GM18508 (cell line): ENCODE results near the gene FAM168B.

Source experiments
- ATAC-seq: cut with Tn5 transposase; IDR thresholded peaks from one replicate; pipeline ENCODE4 v1.9.1; 2021; ENCODE audit warnings: moderate number of reproducible peaks; ENCODE audit not compliant: insufficient read depth, unreplicated experiment

Gene FAM168B

DNA sequence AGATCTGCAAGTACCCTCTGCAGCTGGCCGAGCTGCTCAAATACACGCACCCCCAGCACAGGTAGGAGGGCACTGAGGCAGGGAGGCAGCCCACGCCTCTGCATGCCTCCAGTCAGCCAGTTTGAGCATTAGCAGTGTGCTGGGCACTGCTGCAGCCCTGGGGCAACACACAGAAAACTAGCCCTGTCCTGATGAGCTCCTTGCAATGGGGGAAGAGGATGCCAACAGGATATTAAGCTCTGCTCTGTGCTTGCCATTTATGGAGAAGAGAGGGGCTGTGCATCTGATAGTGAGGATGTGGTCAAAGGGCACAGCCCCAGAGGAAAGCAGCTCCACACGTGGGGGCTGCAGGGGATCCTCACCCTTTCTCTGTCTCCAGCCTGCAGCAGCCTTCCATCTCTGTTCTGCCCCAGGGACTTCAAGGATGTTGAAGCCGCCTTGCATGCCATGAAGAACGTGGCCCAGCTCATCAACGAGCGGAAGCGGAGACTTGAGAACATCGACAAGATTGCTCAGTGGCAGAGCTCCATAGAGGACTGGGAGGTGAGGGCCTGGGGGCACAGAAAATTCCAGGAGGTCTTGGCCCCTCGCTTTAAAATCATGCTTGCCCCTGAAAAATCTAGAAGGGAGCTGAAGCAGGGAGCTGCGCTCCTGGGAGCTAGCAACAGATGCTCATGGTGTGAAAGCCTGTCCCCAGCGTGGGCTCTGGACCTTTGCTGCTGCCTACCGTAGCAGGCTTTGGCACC lies 51.7 kb downstream of the FAM168B start:
- ATAC-seq, result no peak

DNA sequence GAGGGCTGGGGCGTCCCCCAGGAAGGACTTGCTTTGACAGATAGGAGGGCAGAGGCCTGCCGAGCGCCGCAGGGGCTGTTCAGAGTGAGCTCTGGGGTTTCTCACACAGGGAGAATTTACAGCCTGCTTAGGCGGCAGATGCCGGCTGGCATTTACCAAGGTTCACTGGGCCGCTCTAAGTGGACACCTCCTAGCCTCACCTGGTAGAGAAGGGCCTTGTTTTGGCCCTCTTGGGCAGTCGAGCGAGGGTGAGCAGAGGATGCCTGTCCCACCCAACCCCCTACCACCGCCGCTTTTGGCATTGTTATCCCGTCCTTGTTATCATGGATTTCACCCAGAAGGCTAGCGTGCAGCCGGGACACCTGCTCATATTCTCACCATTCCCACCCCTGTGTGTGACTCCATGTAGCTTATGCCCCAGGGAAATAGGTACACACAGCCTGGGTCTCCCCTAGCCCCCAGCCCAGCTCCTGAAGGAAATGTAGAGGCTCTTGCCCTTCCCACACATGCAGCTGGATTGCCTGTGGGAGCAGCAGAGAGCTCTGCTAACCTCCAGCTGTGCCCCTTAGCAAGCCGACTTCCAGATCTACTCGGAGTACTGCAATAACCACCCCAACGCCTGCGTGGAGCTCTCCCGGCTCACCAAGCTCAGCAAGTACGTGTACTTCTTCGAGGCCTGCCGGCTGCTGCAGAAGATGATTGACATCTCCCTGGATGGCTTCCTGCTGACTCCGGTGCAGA lies 52.4 kb downstream of the FAM168B start:
- no peak for ATAC-seq

DNA sequence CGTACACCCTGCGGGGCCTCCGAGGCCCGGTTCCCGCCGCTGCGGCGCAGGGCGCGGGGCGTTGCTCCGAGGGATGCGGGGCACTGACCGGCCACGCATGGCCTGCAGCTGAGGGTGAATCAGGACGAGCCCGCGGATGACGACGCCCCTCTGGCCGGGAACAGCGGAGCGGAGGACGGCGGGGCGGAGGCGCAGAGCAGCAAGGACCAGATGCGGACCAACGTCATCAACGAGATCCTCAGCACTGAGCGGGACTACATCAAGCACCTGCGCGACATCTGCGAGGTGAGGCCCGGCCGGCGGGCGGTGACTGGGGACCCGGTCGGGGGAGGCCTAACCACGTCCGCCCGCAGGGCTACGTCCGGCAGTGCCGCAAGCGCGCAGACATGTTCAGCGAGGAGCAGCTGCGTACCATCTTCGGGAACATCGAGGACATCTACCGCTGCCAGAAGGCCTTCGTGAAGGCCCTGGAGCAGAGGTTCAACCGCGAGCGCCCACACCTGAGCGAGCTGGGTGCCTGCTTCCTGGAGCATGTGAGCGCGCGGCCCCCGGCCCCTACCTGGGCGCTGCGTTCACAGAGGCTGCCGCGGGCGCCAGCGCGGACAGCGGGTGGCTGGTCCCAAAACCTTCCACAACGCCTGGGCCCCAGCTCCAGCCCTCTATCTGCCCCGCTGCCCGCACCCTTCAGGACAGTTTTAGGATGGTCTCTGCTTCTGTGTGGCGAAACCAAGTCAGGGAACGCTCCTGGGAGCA lies 53.2 kb downstream of the FAM168B start:
- no peak for ATAC-seq

DNA sequence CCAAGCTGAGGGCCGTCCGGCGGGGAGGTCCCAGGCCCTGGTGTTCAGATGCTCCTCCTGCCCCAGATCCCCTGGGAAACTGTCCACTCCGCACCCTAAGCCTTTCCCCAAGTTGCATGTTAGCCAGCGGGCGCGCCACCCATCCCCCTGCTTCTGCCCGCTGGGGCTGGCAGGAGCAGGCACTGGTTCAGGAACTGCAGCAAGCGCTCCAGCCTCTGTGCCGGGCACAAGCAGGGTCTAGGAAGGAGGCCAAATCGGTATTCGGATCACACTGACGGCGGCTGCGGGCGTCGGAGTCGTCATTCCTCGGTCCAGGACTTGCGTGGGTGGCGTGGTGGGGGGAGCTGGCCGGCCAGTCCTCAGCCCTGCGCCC lies 53.7 kb downstream of the FAM168B start:
- ATAC-seq, result no peak

DNA sequence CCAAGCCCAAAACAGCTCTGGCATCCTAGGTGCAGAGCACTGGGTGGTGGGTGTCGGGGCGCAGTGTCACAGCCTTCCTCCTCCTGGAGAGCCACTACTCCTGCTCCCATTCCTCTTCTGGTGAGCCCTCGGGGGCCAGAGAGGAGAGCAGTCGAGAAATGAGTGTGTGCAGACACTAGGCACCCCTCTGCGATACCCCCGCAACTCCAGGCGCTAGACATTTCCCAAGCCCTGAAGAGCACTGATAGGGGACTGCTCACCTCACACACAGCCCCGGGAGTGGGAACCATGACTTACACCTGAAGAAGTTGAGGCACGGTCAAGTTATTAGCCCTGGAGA lies 54.2 kb downstream of the FAM168B start:
- ATAC-seq, result no peak

DNA sequence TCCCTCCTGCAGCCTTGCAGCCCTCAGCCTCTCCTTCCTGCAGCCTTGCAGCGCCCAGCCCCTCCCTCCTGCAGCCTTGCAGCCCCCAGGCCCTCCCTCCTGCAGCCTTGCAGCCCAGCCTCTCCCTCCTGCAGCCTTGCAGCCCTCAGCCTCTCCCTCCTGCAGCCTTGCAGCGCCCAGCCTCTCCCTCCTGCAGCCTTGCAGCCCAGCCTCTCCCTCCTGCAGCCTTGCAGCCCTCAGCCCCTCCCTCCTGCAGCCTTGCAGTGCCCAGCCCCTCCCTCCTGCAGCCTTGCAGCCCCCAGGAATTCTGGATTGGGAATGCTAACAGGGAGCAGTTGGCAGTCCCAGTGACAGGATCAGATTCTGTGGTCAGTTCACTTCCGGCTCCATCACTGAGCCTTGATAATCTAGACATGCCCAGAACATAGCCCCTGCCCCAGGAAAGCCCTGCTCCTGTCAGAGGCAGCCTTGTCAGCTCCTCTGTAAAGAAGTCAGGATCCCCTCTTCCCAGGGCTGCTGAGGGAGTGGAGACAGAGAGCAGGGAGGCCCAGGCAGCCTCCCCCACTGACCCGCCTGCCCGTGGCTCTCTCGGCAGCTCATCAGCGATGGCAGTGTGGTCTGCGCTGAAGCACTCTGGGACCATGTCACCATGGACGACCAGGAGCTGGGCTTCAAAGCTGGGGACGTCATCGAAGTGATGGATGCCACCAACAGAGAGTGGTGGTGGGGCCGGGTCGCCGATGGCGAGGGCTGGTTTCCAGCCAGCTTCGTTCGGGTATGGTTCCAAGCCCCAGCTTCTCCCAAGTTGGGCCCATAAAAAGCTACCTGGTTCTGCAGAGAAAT lies 54.8 kb downstream of the FAM168B start:
- ATAC-seq, result no peak

DNA sequence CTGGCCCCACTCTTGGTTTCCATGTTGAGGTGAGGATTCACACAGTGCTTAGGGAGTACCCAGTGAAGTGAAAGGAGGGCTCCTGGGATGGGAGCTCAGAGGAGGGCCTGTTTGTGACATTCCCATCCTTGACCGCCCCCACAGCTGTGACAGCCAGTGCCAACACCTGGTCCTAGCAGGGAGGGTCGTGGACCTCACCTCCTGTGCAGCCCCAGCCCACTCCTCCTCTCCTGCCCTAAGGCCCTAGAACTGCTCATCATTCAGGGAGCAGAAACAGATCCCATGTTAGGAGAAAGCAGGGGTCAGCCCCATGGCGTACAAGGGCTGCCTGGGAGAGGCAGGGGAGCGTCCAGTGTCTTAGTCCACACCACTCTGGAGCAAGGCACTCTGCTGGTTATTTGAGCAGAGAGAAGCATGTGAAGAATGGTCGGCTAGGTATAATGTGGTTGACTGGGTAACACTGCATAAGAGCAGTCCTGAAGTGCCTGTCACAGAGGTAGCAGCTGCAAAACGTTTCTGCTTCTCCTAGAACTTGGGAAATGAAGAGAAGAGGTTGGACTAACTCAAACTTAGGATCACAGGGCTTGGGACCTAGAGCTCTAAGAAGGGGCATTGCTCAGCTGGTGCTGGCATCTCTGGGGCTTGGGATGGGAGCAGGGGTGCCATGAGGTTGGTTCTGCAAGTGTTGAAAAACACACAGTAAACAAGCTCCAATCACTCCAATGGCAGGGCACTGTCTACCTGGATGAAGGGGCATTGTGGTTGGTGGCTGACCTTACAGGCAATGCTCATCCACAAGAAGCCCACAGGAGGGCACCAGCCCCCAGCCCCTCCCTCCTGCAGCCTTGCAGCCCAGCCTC lies 55.6 kb downstream of the FAM168B start:
- no peak for ATAC-seq

DNA sequence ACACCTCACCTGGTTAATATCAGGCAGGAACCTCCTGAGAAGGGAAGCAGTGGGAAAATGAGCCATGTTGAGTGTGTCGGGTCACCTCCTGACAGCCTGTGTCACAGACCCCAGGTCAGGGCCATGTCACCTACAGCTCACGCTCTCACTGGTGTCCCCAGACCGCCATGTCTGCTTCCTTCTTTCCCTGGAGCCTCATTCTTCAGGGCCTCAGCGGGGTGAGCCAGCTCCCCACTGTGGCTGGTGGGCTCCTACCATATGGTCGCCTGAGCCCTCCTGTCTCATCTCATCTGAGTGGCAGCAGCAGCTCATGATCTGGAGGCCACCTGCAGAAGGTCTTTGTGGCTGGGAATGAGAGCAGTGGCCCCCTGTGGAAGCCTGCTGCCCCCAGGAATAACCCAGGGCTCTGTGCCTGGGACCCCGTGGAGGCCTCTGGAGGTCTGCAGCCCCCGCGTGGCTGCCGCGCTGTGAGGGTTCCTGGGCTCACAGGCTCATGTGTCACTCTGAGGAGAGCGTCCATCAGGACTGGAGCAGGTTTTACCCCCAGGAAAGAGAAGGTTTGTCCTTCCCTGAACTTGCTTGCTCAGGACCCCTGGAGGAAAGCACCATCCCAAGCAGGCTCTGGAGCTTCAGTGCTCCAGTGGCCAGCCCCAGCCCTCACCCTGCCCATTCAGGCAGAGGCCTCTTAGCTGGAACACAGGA lies 56.4 kb downstream of the FAM168B start:
- no peak for ATAC-seq

DNA sequence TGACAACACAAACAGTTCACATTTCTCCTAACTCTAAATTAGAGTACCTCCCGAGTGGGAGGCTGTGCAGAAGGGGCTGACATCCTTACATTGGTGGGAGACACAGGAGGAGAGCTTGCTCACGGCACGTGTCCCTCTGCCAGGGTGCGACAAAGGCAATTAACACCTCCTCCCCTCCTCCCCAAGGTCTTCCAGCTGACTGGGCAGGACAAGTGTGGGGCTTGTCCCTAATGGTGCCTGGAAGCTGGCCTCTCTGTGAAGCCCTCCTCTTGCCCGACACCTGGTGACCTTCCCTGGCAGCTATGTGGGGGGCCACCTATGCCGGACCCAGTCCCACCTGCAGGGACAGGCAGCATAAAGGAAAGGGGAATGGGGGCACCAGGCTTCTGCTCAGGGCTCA lies 57.0 kb downstream of the FAM168B start:
- no peak for ATAC-seq

DNA sequence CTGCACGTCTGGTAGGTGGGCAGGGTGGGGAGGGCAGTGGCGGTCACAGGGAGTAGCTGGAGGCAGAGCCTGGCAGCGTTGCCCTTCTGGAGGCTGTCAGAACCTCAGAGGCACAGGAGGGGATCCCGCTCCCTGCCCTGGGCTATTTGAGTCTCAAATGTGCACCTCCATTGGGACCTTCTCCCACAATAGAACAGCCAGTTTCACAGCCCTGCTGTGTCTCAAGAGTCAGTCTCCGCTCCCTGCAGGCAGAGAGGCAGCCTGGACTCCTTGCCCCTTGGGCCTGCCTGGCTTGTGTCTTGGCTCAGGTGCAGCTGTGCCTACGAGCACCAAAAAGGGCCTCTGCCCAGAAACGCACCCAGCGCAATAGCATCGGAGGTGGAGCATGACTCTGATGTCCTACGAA lies 57.4 kb downstream of the FAM168B start:
- ATAC-seq, result no peak

DNA sequence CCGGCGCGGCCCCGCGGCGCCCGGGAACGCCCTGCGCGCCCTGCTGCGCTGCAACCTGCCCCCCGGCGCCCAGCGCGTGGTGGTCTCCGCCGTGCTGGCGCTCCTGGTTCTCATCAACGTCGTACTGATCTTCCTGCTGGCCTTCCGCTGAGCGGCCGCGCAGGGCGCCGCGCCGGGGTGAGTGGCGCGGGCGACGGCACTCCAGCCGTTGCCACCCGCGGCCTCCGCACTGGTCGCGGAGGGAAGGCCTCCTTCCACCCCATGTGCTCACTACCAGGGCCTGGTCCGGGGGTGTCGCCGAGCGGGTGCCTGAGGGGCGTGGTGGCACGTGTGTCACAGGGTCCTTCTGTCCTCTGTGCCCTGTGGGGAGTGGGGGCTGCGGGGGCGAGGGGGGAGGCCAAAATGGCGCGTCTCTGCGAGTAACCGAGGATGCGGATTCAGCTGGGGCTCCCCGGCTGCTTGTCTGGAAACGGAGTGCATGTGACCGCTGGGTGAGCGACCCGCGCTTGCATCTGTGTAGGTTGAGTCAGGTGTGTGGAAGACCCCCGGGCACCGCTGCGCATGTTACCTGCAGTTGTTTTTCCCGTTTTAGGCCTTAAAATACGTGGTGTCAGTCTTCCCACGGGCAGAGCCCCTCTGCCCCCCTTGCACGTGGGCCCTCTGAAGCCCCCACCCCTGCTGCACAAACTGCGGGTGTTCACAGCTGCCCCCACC lies 58.0 kb downstream of the FAM168B start:
- no peak for ATAC-seq

DNA sequence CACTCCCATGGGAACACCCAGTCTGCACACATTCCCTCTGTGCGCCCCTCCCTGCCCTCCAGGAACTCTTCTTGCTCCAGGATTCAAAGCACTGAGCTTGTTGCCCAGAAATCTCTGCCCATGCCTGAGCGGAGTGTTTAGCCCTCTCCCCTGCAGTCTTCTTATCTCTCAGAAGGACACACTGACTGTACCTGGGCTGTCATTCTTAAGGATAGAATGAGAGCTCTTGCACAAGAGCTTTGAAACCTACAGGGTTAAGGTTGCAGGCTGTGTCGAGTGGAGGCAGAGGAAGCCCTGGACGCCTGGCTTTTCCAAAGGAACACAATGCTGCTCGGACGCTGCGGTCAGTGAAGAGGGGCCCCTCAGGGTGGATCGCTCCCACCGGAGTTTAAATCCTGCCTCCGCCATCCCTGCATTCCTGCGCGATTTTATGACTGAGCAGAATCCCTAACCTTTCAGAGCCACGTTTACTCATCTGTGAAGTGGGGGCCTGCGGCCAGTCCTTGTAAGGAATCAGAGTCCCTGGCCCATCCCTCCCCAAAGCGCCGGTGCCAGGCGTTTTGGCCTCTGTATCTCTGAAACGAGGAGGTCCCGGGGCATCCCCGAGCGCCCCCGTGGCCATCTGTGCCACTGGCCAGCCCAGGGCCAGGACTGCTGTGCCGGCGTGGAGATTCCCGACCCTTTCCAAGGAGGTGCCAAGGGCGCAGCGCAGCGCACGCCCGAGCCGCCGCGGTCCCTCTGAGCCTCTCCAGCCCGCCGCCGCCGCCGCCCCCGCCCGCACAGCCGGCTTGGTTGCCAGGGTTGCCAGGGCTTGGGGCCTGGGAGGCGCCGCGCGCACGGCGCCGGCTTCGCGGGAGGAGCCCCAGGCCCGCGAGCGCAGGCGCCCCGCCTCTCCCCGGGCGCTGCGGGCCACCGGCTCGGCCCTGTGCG lies 58.9 kb downstream of the FAM168B start:
- ATAC-seq, result no peak

DNA sequence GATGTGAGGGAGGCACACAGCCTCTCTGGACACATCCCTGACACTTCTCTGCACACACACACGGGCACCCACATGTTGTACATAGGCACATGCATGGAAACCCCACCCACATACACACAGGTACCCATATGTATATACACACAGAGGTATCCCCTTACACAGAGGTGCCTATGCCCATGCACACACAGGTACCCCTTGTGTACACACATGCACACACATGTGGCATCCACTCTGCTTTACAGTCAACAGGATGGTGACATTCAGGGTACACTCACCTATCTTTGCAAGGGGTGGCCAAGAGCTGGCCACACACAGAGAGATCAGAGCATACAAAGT lies 59.5 kb downstream of the FAM168B start:
- ATAC-seq, result no peak

DNA sequence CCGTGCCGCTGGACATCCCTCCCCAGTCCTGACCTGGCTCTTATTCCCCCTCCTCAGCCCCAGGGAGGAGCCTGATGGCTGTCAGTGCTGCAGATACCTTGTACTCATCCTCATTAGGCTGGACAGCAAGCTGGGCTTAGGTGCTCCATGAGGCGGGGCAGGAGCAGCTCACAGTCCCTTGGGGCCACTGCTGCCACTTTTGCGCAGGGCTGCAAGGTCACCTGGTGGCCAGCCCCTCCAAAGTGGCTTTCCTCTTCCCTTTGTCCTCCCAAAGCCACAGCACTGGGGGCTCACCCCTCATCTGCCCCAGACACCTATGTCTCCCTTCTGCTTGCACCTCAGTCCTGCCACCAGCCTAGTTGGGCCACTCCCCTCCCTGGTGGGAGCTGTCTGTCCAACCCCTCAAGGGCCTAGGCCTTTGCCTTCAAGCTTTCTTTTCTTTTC lies 60.8 kb downstream of the FAM168B start:
- ATAC-seq, result no peak

DNA sequence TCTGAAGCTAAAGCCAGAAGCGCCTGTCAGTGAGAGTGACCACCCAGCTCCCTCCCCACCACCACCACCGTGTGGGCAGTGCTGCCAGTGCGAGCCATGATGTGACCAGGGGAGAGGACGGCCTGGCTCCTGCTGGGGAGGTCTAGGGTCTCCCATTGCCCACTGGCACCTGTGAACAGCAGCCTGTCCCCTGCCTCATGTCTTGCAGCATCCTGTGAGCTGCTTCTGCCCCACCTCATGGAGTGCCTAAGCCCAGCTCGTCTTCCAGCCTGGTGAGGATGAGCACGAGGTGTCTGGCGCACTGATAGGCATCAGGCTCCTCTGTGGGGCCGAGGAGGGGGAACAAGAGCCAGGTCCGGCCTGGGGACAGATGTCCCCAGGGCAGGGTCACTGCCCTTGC lies 61.4 kb downstream of the FAM168B start:
- ATAC-seq, result no peak

DNA sequence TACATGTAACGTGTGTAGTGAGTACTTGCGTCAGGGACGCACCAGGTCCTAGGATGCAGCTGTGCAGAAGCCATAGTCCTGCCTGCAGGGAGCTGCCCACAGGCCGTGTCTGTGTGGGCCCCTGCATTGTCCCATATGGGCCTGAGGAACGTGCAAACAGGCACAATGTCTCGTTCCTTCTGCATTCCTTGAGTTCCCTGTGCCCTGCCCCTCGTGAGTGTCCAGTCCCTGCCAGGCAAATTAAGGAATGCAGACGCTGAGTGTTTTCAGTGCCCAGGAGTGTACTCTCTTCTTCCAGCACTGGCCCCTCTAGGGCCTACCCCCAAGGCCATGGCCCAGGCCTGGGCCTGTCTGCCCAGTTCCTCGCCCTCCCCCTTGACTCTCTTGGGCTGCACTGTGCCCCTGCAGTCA lies 61.8 kb downstream of the FAM168B start:
- no peak for ATAC-seq

DNA sequence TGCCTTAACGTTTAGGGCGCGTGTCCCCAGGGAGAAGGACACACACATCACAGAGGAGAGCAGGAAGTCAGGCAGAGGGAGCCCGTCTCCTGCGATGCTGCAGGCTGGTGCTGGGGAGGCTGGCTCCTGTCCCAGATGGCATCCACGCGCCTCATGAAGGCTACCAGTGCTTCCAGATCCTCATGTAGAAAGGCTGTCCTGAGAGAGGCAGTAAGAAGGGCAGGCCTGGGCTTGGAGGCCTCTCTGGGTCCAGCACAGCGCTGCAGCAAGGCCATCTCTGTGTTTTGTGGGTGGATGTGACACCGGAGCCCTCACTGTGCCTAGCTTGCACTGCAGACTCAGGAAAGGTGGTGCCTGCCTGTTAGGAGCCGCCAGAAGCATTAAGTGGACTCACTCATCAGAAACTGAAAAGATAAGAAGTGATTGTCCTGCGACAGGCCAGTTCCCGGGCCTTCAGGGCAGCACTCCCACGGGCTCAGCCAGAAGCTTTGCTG lies 62.7 kb downstream of the FAM168B start:
- no peak for ATAC-seq
